Stimulated activated CD8-positive, alpha-beta memory T cell treated with anti-CD3 and anti-CD28 coated beads, Interleukin-12 subunit alpha, Interleukin-12 subunit beta, amount 100 ng/mL, for 24 hours (primary cell): ENCODE measurements around the gene PHPT1.
"Not testable (repeated sequence)": the region's sequence is repeated elsewhere in the genome, so short reads cannot be mapped to it uniquely, and the experiment has no call there.

ENCODE experiments used
- DNase-seq: peaks from one replicate; pipeline ENCODE4 v3.0.0-alpha.2; 2020; ENCODE audit errors: extremely low read depth

The PHPT1 gene

GRCh38 chr9:136837146-136837855, 11.9 kb upstream of the PHPT1 start:
- DNase-seq: no peak

GRCh38 chr9:136837856-136838277, 11.3 kb upstream of the PHPT1 start:
- not testable (repeated sequence) for DNase-seq

GRCh38 chr9:136838314-136839228, 10.6 kb upstream of the PHPT1 start:
- no peak for DNase-seq

GRCh38 chr9:136839229-136840139, 9.7 kb upstream of the PHPT1 start:
- DNase-seq: no peak

GRCh38 chr9:136840140-136840876, 8.9 kb upstream of the PHPT1 start:
- DNase-seq: no peak

- DNase-seq: no peak
Measured at GRCh38 chr9:136840877-136841645, 8.1 kb upstream of the PHPT1 start.

- not testable (repeated sequence) for DNase-seq
Measured at GRCh38 chr9:136841646-136842379, 7.4 kb upstream of the PHPT1 start.

GRCh38 chr9:136842380-136842948, 6.7 kb upstream of the PHPT1 start, which contains the start of gene AJM1:
Gene AJM1, plus strand, starts transcription at chr9:136842478. Its CDS starts 1,937 bp downstream, at chr9:136844415.
- DNase-seq: peak; percentile 44

GRCh38 chr9:136843159-136843800, 5.9 kb upstream of the PHPT1 start:
- not testable (repeated sequence) for DNase-seq

- not testable (repeated sequence) for DNase-seq
Measured at GRCh38 chr9:136843801-136844740, 5.1 kb upstream of the PHPT1 start.

GRCh38 chr9:136844761-136845464, 4.3 kb upstream of the PHPT1 start:
- no peak for DNase-seq

GRCh38 chr9:136845465-136846260, 3.5 kb upstream of the PHPT1 start:
- no peak for DNase-seq

- no peak for DNase-seq
Measured at GRCh38 chr9:136846376-136847087, 2.7 kb upstream of the PHPT1 start.

- DNase-seq: no peak
Measured at GRCh38 chr9:136847088-136847825, 2.0 kb upstream of the PHPT1 start.
